Neuronal stem cell (in vitro differentiated cells): ENCODE results near the gene BLVRA.
"Not testable (repeated sequence)": the region's sequence is repeated elsewhere in the genome, so short reads cannot be mapped to it uniquely, and the experiment has no call there.

Experiments used
- DNase-seq: peaks from one replicate; pipeline ENCODE4 v3.0.0-alpha.2; 2013; ENCODE audit warnings: low spot score
- H2AFZ ChIP-seq: one replicate; pipeline ENCODE4 v1.6.1; 2013; ENCODE audit warnings: mild to moderate bottlenecking, low read length, inconsistent platforms
- H2AK5ac ChIP-seq: 2 replicates; pipeline ENCODE4 v1.6.1; 2013; ENCODE audit warnings: low read depth, mild to moderate bottlenecking, inconsistent platforms, low read length, moderate library complexity, mixed read lengths
- H2BK120ac ChIP-seq: 2 replicates; pipeline ENCODE4 v1.6.1; 2013; ENCODE audit warnings: low read depth, mild to moderate bottlenecking, inconsistent platforms, low read length, moderate library complexity, mixed read lengths
- H2BK12ac ChIP-seq: one replicate; pipeline ENCODE4 v1.6.1; 2013; ENCODE audit warnings: low read length, inconsistent platforms
- H2BK15ac ChIP-seq: 2 replicates; pipeline ENCODE4 v1.6.1; 2013; ENCODE audit warnings: mild to moderate bottlenecking, low read length, inconsistent platforms, mixed read lengths
- H2BK5ac ChIP-seq: one replicate; pipeline ENCODE4 v1.6.1; 2013; ENCODE audit warnings: inconsistent platforms, mild to moderate bottlenecking, low read length, moderate library complexity
- H3K14ac ChIP-seq: one replicate; pipeline ENCODE4 v1.6.1; 2013; ENCODE audit warnings: low read length, inconsistent platforms
- H3K18ac ChIP-seq: 2 replicates; pipeline ENCODE4 v1.6.1; 2013; ENCODE audit warnings: low read length, inconsistent platforms
- H3K23ac ChIP-seq: 2 replicates; pipeline ENCODE4 v1.6.1; 2013; ENCODE audit warnings: low read depth, mild to moderate bottlenecking, mixed read lengths, low read length, inconsistent platforms; ENCODE audit not compliant: poor library complexity
- H3K27ac ChIP-seq: replicated peaks from 3 replicates; pipeline ENCODE4 v1.5.1; 2013; ENCODE audit warnings: low read length, inconsistent platforms
- H3K27me3 ChIP-seq, 3 experiments: 2 replicates each; pipeline ENCODE4 v1.6.1; 2013; ENCODE audit warnings: low read length in 3 of 3, mild to moderate bottlenecking in 2 of 3, inconsistent platforms in 1 of 3, low read depth in 1 of 3, mixed read lengths in 1 of 3, moderate library complexity in 1 of 3; ENCODE audit not compliant: control insufficient read depth in 3 of 3, insufficient read depth in 3 of 3
- H3K36me3 ChIP-seq, 2 donors: replicated peaks in 1 of 2; 2 replicates each; pipeline ENCODE4 v1.6.1; 2013; ENCODE audit warnings: low read length in 2 of 2; ENCODE audit not compliant: control insufficient read depth in 2 of 2, insufficient read depth in 2 of 2
- H3K4ac ChIP-seq: 2 replicates; pipeline ENCODE4 v1.6.1; 2013; ENCODE audit warnings: inconsistent platforms, mild to moderate bottlenecking, low read length, moderate library complexity
- H3K4me1 ChIP-seq, 2 donors: 1 replicate in 1 of 2; 2 replicates in 1 of 2; pipeline ENCODE4 v1.6.1; 2013; ENCODE audit warnings: low read length in 2 of 2, low read depth in 1 of 2; ENCODE audit not compliant: control insufficient read depth in 2 of 2, insufficient read depth in 1 of 2
- H3K4me2 ChIP-seq: one replicate; pipeline ENCODE4 v1.6.1; 2013; ENCODE audit warnings: mild to moderate bottlenecking, low read length, inconsistent platforms; ENCODE audit not compliant: insufficient read depth, poor library complexity, severe bottlenecking
- H3K4me3 ChIP-seq, 2 donors: 2 replicates each; pipeline ENCODE4 v1.5.1; 2013; ENCODE audit warnings: low read length in 2 of 2, mild to moderate bottlenecking in 2 of 2, inconsistent platforms in 1 of 2, moderate library complexity in 1 of 2
- H3K79me1 ChIP-seq: one replicate; pipeline ENCODE4 v1.6.1; 2013; ENCODE audit warnings: low read depth, mild to moderate bottlenecking, inconsistent platforms, low read length, moderate library complexity
- H3K9ac ChIP-seq: one replicate; pipeline ENCODE4 v1.6.1; 2013; ENCODE audit warnings: mild to moderate bottlenecking, low read depth, low read length, inconsistent platforms; ENCODE audit not compliant: poor library complexity
- H3K9me3 ChIP-seq, 2 donors: replicated peaks in 1 of 2; 2 replicates each; pipeline versions ENCODE3 to v1.6.1; 2013; ENCODE audit warnings: low read length in 2 of 2, mild to moderate bottlenecking in 2 of 2, inconsistent platforms in 1 of 2, low read depth in 1 of 2, mixed read lengths in 1 of 2, moderate library complexity in 1 of 2; ENCODE audit not compliant: control insufficient read depth in 2 of 2, insufficient read depth in 1 of 2
- H4K8ac ChIP-seq: one replicate; pipeline ENCODE4 v1.6.1; 2013; ENCODE audit warnings: low read depth, mild to moderate bottlenecking, inconsistent platforms, low read length, moderate library complexity
- H4K91ac ChIP-seq: one replicate; pipeline ENCODE4 v1.6.1; 2013; ENCODE audit warnings: low read length, low read depth, mild to moderate bottlenecking, inconsistent platforms; ENCODE audit not compliant: poor library complexity
- WGBS, 2 donors: extraction: QIAGEN DNeasy Blood & Tissue Kit; methylation state at CpG; one replicate each; pipeline ENCODE4 v1.1.7; 2013; ENCODE audit warnings: missing lambda C conversion rate in 2 of 2, mixed read lengths in 1 of 2; ENCODE audit not compliant: insufficient read length in 2 of 2, insufficient replicate concordance in 1 of 2; ENCODE audit errors: extremely low coverage in 2 of 2; 5-methylcytosine and 5-hydroxymethylcytosine counted together

The BLVRA gene

GRCh38 chr7:43769791-43770465 lies 11.4 kb downstream of the BLVRA start:
- H3K4me3 ChIP-seq, result no peak overlapping the region
- no peak overlapping the region for H2BK5ac ChIP-seq
- WGBS, 2 donors, result no CpG with 5 or more reads among the region's 10 CpGs

GRCh38 chr7:43771128-43771527 lies 12.6 kb downstream of the BLVRA start:
- H2AK5ac ChIP-seq, result no peak overlapping the region
- peaks cover 3% of the 10 kb centered on the region for H3K79me1 ChIP-seq
- H3K4me3 ChIP-seq, result no peak overlapping the region

More at GRCh38 chr7:43769791-43770465, 11.4 kb downstream of the BLVRA start:
- H3K9ac ChIP-seq, result no peak overlapping the region
- no peak overlapping the region for H2AK5ac ChIP-seq
- peaks cover 3% of the 10 kb centered on the region for H3K79me1 ChIP-seq
- H2BK120ac ChIP-seq, result no peak overlapping the region
- no peak overlapping the region for H3K4me2 ChIP-seq
- no peak overlapping the region for H2BK12ac ChIP-seq
- peaks cover 0 to 5% of the 10 kb centered on the region in 2 donors for H3K4me1 ChIP-seq
- H3K9me3 ChIP-seq, result peaks cover 0 to 3% of the 10 kb centered on the region in 2 donors
- no peak overlapping the region for H2AFZ ChIP-seq
- H4K91ac ChIP-seq, result no peak overlapping the region
- no peak overlapping the region for H3K27ac ChIP-seq
- no peak overlapping the region for H3K14ac ChIP-seq
- H3K23ac ChIP-seq, result no peak overlapping the region
- no peaks in the 10 kb centered on the region for H3K27me3 ChIP-seq
- no peak overlapping the region for H2BK15ac ChIP-seq
- H3K36me3 ChIP-seq, result no peaks in the 10 kb centered on the region
- no peak for DNase-seq
- H4K8ac ChIP-seq, result no peak overlapping the region
- H3K18ac ChIP-seq, result no peak overlapping the region
- H3K4ac ChIP-seq, result no peak overlapping the region

GRCh38 chr7:43771573-43771972 lies 13.1 kb downstream of the BLVRA start:
- no peak overlapping the region for H3K23ac ChIP-seq

More at GRCh38 chr7:43771128-43771527, 12.6 kb downstream of the BLVRA start:
- WGBS, 2 donors, result no CpG with 5 or more reads among the region's 3 CpGs
- Histone ChIP-seq H2BK12ac (no peak overlapping the region), H3K23ac (no peak overlapping the region), H3K36me3 (no peaks in the 10 kb centered on the region), H3K4me2 (no peak overlapping the region), H2BK120ac (no peak overlapping the region), H4K91ac (no peak overlapping the region), H3K27ac (no peak overlapping the region), H3K14ac (no peak overlapping the region), H3K4ac (no peak overlapping the region), H3K4me1 (peaks cover 0 to 5% of the 10 kb centered on the region in 2 donors), H3K9ac (no peak overlapping the region), H2BK5ac (no peak overlapping the region), H3K27me3 (no peaks in the 10 kb centered on the region), H3K18ac (no peak overlapping the region), H2AFZ (no peak overlapping the region), H4K8ac (no peak overlapping the region), H3K9me3 (peaks cover 0 to 3% of the 10 kb centered on the region in 2 donors), H2BK15ac (no peak overlapping the region)
- DNase-seq, result no peak

GRCh38 chr7:43773268-43773667 lies 14.8 kb downstream of the BLVRA start:
- not testable (repeated sequence) for H3K9ac ChIP-seq, H3K27ac ChIP-seq, H3K4me2 ChIP-seq, H2AK5ac ChIP-seq, H2BK5ac ChIP-seq, H3K18ac ChIP-seq, DNase-seq, H2BK120ac ChIP-seq, H3K9me3 ChIP-seq, H3K79me1 ChIP-seq, H3K36me3 ChIP-seq, H2BK15ac ChIP-seq, H3K23ac ChIP-seq, H3K4ac ChIP-seq, H3K14ac ChIP-seq, H3K4me1 ChIP-seq, H4K91ac ChIP-seq, H2AFZ ChIP-seq, H3K4me3 ChIP-seq, H3K27me3 ChIP-seq, H2BK12ac ChIP-seq, H4K8ac ChIP-seq
- WGBS, 2 donors, result no CpG with 5 or more reads among the region's 6 CpGs

More at GRCh38 chr7:43771573-43771972, 13.1 kb downstream of the BLVRA start:
- Histone ChIP-seq H4K91ac (no peak overlapping the region), H3K4me3 (no peak overlapping the region), H3K27ac (no peak overlapping the region), H3K18ac (no peak overlapping the region), H2BK15ac (no peak overlapping the region), H3K9me3 (peaks cover 0 to 3% of the 10 kb centered on the region in 2 donors), H3K14ac (no peak overlapping the region), H3K36me3 (no peaks in the 10 kb centered on the region), H3K9ac (no peak overlapping the region), H2AK5ac (no peak overlapping the region), H4K8ac (no peak overlapping the region), H2AFZ (no peak overlapping the region), H3K4ac (no peak overlapping the region), H3K79me1 (peaks cover 3% of the 10 kb centered on the region), H3K27me3 (no peaks in the 10 kb centered on the region), H2BK5ac (no peak overlapping the region), H3K4me2 (no peak overlapping the region), H2BK120ac (no peak overlapping the region), H3K4me1 (peaks cover 0 to 5% of the 10 kb centered on the region in 2 donors), H2BK12ac (no peak overlapping the region)
- WGBS, 2 donors, result no CpG with 5 or more reads among the region's 3 CpGs
- no peak for DNase-seq
